GM19455 (cell line): Measurements from ENCODE around the gene LRP3.
"Not testable (repeated sequence)": the region's sequence is repeated elsewhere in the genome, so short reads cannot be mapped to it uniquely, and the experiment has no call there.

Source experiments
- ATAC-seq: cut with Tn5 transposase; IDR thresholded peaks from one replicate; pipeline ENCODE4 v1.9.1; 2021; ENCODE audit not compliant: unreplicated experiment

The LRP3 gene, protein sequence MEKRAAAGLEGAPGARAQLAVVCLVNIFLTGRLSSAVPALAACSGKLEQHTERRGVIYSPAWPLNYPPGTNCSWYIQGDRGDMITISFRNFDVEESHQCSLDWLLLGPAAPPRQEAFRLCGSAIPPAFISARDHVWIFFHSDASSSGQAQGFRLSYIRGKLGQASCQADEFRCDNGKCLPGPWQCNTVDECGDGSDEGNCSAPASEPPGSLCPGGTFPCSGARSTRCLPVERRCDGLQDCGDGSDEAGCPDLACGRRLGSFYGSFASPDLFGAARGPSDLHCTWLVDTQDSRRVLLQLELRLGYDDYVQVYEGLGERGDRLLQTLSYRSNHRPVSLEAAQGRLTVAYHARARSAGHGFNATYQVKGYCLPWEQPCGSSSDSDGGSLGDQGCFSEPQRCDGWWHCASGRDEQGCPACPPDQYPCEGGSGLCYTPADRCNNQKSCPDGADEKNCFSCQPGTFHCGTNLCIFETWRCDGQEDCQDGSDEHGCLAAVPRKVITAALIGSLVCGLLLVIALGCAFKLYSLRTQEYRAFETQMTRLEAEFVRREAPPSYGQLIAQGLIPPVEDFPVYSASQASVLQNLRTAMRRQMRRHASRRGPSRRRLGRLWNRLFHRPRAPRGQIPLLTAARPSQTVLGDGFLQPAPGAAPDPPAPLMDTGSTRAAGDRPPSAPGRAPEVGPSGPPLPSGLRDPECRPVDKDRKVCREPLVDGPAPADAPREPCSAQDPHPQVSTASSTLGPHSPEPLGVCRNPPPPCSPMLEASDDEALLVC

DNA sequence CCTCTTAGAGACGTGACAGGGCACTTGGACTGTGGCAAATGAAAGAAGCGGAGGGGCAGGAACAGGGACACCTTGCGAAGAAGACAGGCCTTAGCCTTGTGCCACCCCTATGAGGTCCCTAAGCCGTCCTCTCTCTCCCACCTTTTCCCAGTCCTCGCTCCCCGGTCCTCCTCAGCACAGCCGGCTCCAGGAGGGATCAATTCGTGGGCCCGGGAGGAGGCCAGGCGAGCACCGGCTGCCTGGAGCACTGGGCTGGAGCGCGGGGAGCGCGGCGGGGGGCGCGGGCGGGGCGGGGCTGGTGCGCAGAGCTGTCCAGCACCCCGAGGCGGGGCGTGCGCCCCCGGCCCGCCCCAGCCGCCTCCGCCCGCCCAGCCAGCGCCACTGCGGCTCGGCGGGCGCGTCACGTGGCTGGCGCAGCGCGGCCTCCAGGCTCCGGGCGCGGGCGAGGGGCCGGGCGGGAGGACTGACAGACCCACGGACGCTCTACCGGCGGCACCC is at the start of gene LRP3:
TSS of gene LRP3 (plus strand) at position 466 of the 498 bp plus-strand sequence. CDS start 456 bp downstream, outside the sequence.
- no peak for ATAC-seq

DNA sequence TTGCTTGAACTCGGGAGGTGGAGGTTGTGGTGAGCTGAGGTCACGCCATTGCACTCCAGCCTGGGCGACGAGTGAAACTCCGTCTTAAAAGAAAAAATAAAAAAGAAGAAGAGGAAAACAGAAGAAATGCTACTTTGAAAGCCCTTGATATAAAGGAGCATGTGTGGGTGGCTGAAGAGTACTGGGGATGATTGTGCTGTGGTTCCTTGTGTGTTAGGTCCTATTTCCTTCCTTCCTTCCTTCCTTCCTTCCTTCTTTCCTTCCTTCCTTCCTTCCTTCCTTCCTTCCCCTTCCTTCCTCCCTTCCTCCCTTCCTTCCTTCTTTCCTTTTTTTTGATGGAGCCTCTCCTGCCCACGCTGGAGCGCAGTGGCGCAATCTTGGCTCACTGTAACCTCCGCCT is 47.9 kb upstream of the LRP3 start:
- no peak for ATAC-seq

DNA sequence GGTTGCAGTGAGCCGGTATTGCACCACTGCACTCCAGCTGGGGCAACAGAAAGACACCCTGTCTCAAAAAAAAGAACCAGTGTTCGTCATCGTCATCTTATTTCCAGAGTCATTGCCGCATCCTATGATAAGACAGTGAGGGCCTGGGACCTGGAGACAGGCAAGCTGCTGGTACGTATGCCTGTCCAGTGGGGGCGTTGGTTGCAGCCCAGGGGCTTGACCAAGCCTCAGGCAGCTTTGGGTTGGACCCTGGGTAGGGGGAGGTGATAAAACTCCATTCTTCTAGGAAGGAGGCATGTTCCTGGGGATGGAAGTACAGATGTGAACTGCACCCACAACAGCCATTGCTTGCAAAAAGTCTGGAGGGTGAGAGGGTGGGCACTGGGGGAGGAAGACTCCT is 46.6 kb upstream of the LRP3 start:
- no peak for ATAC-seq

GRCh38 chr19:33150852-33151518 is 43.1 kb upstream of the LRP3 start:
- ATAC-seq, result no peak

DNA sequence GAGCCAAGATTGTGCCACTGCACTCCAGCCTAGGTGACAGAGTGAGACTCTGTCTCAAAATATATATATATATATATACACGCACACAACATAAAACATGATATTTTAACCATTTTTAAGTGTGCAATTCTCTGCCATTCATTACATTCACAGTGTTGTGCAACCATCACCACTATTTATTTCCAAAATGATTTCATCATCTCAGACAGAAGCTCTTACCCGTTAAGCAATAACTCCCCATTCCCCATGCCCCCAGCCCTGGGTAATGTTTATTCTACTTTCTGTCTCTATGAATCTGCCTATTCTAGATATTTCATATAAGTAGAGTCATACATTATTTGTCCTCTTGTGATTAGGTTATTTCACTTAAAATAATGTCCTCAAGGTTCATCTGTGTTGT is 42.0 kb upstream of the LRP3 start:
- ATAC-seq, result no peak

GRCh38 chr19:33152625-33153024 is 41.5 kb upstream of the LRP3 start:
- ATAC-seq, result not testable (repeated sequence)

DNA sequence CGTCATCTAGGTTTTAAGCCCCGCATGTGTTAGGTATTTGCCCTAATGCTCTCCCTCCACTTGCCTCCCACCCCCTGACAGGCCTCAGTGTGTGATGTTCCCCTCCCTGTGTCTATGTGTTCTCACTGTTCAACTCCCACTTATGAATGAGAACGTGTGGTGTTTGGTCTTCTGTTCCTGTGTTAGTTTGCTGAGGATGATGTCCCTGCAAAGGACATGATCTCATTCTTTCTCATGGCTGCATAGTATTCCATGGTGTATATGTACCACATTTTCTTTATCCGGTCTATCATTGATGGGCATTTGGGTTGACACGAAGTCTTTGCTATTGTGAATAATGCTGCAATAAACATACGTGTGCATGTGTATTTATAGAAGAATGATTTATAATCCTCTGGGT is 39.8 kb upstream of the LRP3 start:
- not testable (repeated sequence) for ATAC-seq

DNA sequence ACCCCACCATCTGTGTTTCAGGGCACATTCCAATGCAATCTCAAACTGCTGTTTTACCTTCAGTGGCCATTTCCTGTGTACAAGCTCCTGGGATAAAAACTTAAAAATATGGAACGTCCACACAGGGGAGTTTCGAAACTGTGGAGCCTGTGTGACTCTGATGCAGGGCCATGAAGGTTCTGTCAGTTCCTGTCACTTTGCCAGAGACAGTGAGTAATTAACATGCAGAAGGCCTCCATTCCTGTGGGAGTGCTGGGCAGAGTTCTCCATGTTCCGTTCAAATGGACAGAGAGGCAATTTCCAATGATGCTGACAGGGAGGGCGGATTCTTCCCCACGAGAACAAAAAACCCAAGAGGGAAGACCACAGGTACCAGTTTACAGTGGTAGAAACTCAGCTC is 37.8 kb upstream of the LRP3 start:
- no peak for ATAC-seq

GRCh38 chr19:33157906-33158305 is 36.2 kb upstream of the LRP3 start:
- no peak for ATAC-seq

- no peak for ATAC-seq
These were observed 35.8 kb upstream of the LRP3 start for GRCh38 chr19:33158365-33158764.

- no peak for ATAC-seq
These were observed 35.0 kb upstream of the LRP3 start for GRCh38 chr19:33159149-33159548.

DNA sequence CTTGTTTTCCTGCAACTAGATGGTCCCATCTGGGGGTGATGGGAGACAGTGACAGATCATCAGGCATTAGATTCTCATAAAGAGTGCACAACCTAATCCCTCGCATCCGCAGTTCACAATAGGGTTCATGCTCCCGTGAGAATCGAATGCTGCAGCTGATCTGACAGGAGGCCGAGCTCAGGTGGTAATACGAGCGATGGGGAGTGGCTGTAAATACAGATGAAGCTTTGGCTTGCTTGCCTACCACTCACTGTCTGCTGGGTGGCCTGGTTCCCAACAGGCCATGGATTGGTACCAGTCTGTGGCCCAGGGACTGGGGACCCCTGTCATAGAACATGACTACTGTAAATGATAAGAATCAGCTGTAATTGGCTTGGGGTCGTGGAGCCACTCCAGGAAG is 34.2 kb upstream of the LRP3 start:
- ATAC-seq, result no peak

DNA sequence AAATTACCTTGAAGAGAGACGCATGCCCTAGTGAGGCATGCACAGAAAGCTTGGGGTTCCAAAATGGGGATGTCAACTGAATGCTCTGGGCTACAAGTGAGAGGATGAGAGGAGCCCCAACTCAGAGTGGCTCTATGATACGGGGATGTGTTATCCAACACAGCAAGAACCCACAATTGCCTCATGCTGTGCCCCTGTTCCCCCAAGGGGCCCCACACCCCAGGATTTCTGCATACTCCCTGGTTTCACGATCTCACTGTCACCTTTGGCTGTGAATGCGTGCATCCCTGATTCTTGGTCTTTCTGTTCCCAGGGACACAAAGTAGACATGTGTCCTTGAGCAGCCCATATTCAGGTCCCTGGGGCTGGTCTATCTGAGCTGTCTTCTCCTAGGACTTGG is 32.9 kb upstream of the LRP3 start:
- ATAC-seq, result no peak

- no peak for ATAC-seq
These were observed 30.6 kb upstream of the LRP3 start for GRCh38 chr19:33163481-33163880.

DNA sequence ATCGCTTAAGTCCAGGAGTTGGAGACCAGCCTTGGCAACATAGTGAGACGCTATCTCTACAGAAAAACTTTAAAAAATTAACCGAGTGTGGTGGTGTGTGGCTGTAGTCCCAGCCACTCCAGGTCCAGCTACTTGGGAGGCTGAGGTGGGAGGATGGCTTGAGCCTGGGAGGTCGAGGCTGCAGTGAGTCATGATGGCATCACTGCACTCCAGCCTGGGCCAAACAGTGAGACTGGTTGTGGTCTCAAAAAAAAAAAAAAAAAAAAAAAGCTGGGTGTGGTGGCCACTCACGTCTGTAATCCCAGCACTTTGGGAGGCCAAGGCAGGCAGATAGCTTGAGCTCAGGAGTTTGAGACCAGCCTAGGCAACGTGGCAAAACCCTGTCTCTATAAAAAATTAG is 28.1 kb upstream of the LRP3 start:
- ATAC-seq, result not testable (repeated sequence)

DNA sequence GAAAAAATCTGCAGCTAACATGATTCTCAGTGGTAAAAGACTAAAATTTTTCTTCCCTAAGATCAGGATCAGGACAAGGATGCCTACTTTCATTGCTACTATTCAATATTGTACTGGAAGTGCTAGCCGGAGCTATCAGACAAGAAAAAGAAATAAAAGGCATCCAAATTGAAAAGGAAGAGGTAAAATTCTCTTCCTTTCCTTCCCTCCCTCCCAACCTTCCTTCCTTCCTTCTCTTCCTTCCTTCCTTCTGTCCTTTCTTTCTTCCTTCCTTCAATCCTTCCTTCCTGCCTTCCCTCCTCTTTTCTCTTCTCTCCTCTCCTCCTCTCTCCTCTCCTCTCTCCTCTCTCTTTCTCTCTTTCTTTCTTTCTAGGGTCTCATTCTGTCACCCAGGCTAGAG is 26.7 kb upstream of the LRP3 start:
- no peak for ATAC-seq

GRCh38 chr19:33168528-33168927 is 25.6 kb upstream of the LRP3 start:
- ATAC-seq, result no peak

DNA sequence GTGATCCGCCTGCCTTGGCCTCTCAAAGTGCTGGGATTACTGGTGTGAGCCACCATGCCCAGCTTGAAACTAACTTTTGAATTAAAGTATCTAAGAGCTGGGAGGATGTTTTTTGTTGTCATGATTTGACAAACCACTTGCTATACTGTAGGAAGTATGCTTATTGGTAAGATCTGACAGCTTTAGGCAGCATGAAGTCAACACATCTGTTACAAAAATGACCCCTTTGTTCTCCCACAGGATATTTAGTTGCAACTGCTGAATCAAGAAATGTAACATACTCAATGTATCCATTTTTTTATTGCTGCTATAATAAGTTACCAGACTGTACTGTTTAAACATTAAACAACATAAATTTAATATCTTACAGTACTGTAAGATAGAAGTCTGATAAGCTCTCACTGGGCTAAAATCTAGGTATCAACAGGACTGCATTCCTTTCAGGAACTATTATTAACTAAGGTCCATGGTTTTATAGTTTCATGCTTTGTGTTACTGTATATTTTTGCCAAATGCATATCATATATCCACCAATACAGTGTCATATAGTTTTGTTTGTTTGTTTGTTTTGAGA is 22.8 kb upstream of the LRP3 start:
- no peak for ATAC-seq

DNA sequence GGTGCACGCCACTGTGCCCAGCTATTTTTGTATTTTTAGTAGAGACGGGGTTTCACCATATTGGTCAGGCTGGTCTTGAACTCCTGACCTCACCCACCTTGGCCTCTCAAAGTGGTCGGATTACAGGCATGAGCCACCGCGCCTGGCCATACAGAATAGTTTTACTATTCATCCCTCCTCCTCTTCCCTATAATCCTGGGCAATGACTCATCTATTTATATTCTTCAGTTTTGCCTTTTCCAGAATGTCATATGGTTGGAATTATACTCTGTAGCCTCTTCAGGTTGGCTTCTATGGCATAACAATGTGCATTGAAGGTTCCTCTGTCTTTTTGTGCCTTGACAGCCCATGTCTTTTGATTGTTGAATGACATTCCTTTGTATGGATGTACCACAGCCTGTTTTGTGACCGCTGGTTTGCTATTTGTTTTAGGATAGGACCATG is 22.2 kb upstream of the LRP3 start:
- ATAC-seq, result no peak

GRCh38 chr19:33174186-33174585 is 19.9 kb upstream of the LRP3 start:
- no peak for ATAC-seq

- ATAC-seq, result no peak
These were observed 18.9 kb upstream of the LRP3 start for GRCh38 chr19:33175156-33175782.
